Activated naive CD4-positive, alpha-beta T cell (primary cell): Measurements from ENCODE around the gene IFITM1.
A peak's percentile ranks its signal among the peaks of the same experiment; 100 is the strongest.
"Not testable (repeated sequence)": the region's sequence is repeated elsewhere in the genome, so short reads cannot be mapped to it uniquely, and the experiment has no call there.

Source experiments
- DNase-seq, 4 experiments: peaks; one replicate each; lab custom pipeline; 2025; lab: John Stamatoyannopoulos, UW

IFITM1 gene

GRCh38 chr11:344836-345578 lies 31.2 kb downstream of the IFITM1 start:
- DNase-seq = no peak

GRCh38 chr11:346529-346928 lies 32.7 kb downstream of the IFITM1 start:
- no peak for DNase-seq

GRCh38 chr11:349270-349954 lies 35.6 kb downstream of the IFITM1 start:
- not testable (repeated sequence) for DNase-seq

- DNase-seq = not testable (repeated sequence)
Measured at GRCh38 chr11:350033-350722, 36.3 kb downstream of the IFITM1 start.

DNA sequence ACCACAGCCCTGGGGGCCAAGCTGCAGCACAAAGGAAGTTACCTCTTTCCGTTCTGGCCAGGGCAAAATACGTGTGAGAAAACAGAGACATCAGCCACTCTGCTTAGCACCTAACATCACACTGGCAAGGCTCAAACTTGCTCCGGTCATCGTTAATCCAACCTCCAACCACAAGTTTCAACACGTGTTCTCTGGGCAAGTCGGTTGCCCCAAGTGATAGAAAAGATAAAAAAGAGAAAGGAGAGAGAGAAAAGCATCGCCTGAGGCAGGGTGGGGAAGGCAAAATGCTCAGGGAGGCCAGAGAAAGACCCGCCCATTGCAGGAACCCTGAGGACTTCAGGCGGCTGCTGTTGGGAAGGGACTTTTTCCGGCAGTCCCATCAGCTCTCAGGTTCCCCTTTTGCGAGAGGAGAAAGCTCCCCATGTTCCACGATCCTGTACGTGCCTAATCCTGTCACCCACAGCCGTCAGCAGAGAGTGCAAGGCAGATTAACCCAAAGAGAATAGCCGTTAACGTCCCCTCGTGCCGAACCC lies 36.9 kb downstream of the IFITM1 start:
- DNase-seq = no peak

DNA sequence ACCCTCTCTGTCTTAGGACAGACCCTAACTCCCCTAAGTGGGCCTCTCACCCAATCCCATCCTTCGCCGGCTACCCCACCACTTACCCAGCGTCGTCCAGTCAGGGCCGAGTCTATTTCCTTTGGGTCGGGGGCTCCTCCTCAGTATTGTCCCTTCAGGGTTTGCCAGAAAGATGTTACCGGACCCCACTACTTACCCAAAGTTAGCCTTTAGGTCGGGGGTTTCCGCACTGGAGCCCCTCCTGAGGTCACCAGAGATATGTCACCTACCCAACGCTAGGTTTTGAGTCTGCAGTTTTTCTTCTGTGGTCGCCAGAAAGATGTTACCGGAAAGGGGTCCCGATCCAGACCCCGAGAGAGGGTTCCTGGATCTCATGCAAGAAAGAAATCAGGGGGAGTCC lies 37.6 kb downstream of the IFITM1 start:
- DNase-seq = no peak

- DNase-seq = no peak
Measured at GRCh38 chr11:352456-353031, 38.7 kb downstream of the IFITM1 start.

DNA sequence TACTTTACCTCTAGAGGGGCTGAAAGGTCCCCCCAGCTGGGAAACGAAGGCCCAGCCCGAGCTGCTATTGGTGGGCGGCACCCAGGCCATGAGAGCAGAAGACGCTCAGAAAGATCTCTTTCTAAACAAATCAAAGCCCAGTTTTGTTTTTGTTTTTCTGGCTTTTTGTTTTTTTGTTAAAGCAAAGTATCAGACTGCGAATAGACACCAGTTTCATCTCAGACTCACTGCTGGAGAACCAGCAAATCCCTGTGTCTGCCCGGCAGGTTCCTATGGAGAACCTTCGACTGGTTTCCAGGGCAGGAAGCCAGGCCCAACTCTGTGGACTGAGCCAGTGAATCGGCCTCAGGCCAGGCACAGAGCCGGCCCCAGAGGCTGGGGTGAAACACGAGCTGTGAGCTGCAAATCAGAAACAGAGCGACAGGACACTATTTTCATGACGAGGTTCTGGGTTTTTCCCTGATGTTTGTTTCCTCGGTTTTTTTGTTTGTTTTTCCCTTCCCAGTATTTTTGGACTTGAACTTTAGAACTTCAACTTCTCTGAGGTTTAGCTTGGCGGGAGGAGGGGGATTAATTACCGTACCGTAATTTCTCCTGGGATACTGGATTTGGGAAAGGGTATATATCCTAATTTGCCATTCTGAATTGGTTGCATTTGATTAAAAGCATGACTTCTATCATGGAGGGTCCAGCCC lies 39.5 kb downstream of the IFITM1 start:
- no peak for DNase-seq

GRCh38 chr11:355581-356458 lies 42.0 kb downstream of the IFITM1 start:
- DNase-seq = peak; percentile 70 to 94 (median 80)

- no peak for DNase-seq
Measured at GRCh38 chr11:356610-357009, 42.8 kb downstream of the IFITM1 start.

- DNase-seq = no peak
Measured at GRCh38 chr11:357582-357981, 43.7 kb downstream of the IFITM1 start.

DNA sequence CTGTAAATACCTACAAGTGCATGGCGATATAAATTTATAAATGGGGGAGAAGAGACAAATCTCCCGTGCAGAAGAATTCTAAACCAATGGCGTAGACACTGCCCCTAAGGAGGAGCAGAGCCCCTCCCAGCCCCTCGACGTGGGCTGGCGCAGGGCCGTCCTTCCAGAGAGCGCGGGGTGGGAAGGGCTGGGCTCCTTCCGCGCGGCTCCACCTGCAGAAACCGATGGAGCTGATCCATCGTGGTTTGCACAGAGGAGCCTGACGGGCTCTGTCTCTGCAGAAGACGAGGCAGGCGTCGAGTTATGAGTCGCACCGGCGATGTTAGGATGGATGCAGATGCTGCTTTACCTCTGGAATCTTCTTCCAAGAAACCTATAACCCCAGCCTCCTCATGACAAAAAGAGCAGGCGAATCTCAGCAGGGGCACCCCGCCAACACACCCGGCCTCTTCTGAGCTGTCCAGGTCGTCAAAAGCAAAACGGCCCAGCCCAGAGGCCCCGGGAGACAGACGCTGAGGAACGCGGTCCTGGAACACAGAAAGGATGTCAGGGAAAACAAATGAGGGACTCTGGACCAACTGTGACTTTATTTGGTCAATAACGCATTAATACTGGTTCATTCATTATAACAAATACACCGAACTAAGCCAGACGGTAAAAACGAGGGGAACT lies 44.4 kb downstream of the IFITM1 start:
- no peak for DNase-seq

DNA sequence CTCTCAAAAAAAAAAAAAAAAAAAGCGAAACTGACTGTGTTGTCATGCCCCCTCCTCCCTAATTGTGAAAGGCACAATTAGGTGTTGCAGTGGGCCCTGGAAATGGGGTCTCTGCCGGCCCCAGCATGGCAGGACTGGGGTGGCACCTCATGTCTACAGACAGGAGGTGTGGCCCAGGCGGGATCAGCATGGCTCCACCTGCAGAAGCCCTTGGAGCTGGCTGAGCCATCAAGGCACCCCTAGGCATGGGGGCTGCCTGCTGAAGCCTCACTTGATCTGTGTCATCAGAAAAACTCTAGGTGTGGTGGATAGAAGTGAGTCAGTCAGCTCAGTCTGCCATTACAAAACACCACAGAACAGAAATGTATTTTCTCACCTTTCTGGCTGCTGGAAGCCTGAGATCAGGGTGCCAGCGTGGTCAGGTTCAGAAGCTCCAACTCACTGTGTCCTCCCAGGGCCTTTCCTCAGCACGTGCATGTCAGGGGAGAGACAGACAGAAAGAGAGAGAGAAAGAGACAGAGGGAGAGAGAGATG lies 45.4 kb downstream of the IFITM1 start:
- DNase-seq = no peak

DNA sequence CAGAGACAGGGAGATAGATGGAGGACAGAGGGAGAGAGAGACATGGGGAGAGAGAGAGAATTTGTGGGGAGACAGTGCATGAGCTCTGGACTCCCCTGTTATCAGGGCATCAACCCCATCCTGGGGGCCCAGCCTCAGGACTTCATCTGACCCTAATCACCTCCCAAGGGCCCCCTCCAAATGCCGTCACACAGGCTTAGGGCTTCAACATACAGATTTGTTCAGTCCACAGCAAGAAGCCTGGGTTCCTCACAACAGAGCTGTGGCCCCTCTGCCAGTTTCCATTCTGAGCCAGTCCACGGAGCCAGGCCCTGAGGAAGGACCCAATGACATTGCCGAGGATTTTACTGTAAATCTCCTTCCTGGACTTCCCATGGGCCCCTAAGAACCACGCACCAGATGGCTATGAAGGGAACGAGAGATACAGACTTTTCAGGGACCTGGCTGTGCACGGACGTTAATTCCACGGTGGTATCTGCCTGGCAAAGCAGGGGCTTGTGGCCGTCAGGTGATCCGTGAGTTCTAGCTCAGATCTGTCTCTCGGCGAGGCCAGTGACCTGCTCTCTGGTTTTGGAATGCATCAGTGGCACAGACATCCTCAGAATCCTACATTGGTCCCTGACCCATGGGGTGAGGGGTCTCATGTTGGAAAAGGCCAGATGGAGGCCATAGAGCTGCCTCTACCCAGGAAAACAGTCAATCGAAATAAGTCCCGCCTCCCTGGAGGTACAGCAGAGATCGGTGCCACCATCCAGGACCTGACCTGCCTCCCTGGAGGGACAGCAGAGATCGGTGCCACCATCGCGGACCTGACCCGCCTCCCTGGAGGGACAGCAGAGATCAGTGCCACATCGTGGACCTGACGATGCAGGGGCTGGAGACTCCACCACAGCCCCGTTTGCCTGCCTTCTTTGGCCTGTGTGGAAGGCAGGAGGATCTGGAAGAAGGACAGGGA lies 46.8 kb downstream of the IFITM1 start:
- no peak for DNase-seq

DNA sequence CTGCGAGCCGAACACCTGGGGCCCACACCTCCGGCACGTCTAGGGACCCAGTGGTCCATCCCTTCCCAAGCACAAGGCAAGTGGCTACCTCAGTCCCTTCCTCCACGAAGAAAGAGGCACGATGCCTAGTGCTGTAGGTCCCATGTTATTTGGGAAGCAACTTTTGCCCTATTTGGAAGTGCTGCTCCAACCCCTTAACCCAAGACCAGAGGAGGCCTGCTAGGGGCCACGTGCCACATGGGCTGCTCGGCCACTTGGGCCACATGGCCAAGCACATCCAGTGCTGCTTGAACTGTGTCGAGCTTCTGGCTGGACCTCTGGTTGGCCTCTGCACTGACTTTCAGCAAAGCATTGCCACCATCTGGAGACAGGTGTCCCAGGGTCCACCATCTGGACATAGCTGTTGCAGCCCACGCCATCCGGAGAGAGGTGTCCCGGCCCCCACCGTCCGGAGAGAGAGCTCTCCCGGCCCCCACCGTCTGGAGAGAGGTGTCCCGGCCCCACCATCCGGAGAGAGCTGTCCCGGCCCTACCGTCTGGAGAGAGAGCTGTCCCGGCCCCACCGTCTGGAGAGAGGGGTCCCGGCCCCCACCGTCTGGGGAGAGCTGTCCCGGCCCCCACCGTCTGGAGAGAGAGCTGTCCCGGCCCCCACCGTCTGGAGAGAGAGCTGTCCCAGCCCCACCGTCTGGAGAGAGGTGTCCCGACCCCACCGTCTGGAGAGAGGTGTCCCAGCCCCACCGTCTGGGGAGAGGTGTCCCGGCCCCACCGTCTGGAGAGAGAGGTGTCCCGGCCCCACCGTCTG lies 49.0 kb downstream of the IFITM1 start:
- no peak for DNase-seq

DNA sequence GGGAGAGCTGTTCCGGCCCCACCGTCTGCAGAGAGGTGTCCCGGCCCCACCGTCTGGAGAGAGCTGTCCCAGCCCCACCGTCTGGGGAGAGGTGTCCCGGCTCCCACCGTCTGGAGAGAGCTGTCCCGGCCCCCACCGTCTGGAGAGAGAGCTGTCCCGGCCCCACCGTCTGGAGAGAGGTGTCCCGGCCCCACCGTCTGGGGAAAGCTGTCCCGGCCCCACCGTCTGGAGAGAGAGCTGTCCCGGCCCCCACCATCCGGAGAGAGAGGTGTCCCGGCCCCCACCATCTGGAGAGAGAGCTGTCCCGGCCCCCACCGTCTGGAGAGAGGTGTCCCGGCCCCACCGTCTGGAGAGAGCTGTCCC lies 49.6 kb downstream of the IFITM1 start:
- DNase-seq = not testable (repeated sequence)

DNA sequence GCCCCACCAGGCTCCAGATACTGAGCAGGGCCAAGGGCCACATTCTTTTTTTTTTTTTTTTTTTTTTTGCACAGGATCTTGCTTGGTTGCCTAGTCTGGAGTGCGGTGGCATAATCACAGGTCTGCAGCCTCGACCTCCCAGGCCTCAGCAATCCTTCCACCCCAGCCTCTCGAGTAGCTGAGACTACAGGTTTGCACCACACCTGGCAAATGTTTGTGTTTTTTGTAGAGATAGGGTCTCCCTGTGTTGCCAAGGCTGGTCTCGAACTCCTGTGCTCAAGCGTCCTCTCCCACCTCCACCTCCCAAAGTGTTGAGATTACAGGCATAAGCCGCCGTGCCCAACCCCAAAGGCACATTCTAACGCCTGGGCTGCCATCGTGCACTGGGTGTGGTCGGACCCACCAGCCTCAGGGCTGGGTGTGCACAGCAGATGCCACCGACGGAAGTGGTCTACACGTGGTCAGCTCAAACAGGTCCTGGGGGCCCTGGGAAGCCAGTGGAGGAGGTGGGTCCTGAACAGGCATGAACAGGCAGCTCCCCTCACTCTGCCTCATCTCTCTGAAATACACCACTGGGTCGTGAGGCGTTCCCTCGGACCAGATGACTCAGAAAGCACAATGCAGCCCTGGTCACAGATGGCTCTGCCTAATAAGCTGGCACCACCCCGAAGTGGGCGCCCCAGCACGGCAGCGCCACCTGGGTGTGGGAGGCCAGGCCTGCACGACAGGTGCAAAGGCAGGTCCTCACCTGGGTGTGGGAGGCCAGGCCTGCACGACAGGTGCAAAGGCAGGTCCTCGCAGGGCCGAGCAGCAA lies 50.3 kb downstream of the IFITM1 start:
- peak in 1 of 4 experiments; percentile 56 for DNase-seq
